Measurements from ENCODE around the gene EIF3A.
"Not testable (repeated sequence)": the region's sequence is repeated elsewhere in the genome, so short reads cannot be mapped to it uniquely, and the experiment has no call there.

The EIF3A gene, protein sequence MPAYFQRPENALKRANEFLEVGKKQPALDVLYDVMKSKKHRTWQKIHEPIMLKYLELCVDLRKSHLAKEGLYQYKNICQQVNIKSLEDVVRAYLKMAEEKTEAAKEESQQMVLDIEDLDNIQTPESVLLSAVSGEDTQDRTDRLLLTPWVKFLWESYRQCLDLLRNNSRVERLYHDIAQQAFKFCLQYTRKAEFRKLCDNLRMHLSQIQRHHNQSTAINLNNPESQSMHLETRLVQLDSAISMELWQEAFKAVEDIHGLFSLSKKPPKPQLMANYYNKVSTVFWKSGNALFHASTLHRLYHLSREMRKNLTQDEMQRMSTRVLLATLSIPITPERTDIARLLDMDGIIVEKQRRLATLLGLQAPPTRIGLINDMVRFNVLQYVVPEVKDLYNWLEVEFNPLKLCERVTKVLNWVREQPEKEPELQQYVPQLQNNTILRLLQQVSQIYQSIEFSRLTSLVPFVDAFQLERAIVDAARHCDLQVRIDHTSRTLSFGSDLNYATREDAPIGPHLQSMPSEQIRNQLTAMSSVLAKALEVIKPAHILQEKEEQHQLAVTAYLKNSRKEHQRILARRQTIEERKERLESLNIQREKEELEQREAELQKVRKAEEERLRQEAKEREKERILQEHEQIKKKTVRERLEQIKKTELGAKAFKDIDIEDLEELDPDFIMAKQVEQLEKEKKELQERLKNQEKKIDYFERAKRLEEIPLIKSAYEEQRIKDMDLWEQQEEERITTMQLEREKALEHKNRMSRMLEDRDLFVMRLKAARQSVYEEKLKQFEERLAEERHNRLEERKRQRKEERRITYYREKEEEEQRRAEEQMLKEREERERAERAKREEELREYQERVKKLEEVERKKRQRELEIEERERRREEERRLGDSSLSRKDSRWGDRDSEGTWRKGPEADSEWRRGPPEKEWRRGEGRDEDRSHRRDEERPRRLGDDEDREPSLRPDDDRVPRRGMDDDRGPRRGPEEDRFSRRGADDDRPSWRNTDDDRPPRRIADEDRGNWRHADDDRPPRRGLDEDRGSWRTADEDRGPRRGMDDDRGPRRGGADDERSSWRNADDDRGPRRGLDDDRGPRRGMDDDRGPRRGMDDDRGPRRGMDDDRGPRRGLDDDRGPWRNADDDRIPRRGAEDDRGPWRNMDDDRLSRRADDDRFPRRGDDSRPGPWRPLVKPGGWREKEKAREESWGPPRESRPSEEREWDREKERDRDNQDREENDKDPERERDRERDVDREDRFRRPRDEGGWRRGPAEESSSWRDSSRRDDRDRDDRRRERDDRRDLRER (N-terminal part only)

DNA sequence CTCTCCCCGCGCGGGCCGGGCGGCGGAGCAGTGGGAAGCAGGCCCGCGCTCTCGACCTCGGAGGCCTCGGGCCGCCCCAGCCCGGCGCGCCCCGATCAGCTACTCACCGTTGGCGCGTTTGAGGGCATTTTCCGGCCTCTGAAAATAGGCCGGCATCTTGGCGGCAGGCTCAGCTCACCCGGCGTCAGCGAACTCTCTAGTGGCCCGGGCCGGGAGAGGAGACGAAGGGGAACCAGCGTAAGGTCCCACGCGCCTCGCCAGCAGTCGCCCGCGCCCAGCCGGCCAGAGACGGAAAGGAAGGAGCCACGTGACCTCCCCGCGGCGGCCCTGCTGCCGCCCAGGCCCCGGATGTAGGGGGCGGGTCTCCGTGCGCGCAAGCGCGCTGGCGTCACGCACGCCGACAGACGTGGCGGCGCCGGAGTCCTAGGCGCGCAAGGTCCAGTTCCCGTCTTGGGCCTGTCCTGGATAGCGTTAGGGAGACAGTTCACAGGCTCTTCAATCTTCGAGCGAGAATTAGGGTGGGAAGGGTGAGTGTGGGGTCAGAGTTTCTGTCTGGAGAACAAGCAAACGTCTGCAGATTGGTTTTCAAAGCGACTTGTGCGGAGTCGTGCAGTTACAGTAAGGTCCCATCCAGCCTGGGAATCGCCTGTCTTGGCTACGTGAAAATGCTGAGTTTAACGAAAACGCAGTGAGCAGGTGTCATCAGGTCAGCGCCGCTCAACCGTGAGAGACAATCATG lies at the start of gene EIF3A:
Gene EIF3A, minus strand, starts transcription at position 297 of the 739 bp plus-strand sequence. Its CDS starts 141 bp downstream, at position 156.
- peak; percentile 96 for DNase-seq (ENCODE audit: low spot score)

DNA sequence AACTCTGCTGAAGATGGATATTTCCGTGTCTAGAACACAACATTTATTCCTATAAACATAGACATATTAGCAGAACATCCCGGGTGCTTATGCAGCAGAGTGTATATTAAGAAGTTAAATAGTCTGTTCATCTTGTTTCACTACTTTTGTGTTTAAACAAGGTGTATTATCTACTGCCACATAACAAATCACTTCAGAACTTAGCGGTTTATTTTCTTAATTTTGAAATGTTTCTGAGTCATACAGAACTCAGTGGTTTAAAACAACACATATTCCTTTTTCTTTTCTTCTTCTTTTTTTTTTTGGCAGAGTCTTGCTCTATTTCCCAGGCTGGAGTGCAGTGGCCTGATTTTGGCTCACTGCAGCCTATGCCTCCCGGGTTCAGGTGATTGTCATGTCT lies 49.1 kb upstream of the EIF3A start:
- DNase-seq (ENCODE audit: low spot score) = no peak

DNA sequence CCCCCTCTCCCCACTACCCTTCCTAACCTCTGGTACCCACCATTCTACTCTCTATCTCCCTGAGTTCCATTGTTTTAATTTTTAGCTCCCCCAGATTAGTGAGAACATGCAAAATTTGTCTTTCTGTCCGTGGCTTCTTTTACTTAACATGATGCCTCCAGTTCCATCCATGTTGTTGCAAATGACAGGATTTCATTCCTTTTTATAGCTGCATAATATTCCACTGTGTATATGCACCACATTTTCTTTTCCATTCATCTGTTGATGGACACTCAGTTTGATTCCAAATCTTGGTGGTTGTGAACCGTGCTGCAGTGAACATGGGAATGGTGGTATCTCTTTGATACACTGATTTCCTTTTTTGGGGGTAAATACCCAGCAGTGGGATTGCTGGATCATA lies 45.3 kb upstream of the EIF3A start:
- DNase-seq (ENCODE audit: low spot score) = no peak

DNA sequence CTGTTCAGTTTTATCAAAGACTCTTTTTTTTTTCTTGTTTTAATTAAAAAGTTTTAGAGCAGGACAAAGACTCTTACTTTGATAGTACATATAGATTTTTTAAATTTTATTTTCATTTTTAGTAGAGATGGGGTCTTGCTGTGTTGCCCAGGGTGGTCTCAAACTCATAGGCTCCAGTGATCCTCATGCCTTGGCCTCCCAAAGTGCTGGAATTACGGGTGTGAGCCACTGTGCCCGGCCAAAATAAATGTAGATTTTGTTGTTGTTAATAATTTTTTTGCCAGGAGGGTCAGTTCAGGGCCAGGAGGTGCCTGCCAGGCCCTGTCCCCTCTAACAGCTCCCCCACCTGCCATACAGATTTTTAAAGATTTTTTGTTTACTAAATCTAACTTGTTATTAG lies 40.3 kb upstream of the EIF3A start:
- no peak for DNase-seq (ENCODE audit: low spot score)

DNA sequence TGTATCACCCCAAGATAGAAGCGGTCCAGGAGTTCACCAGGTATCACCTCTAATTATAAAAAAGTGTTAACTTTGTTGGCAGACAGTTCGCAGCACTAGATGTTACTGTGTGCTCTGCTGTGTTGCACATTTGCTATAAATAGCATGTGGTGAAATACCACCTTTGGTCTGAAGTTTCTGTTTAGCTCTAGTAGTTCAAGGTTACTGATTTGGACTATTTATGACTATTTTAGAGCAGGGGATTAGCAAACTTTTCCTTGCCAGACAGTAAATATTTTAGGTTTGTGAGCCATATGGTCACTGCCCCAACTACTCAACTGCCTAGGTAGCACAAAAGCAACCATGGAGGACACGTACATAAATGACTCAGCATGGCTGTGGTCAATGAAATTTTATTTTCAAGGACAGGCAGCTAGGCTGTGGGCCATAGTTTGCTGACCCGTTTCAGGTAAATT lies 39.8 kb upstream of the EIF3A start:
- DNase-seq (ENCODE audit: low spot score) = no peak

DNA sequence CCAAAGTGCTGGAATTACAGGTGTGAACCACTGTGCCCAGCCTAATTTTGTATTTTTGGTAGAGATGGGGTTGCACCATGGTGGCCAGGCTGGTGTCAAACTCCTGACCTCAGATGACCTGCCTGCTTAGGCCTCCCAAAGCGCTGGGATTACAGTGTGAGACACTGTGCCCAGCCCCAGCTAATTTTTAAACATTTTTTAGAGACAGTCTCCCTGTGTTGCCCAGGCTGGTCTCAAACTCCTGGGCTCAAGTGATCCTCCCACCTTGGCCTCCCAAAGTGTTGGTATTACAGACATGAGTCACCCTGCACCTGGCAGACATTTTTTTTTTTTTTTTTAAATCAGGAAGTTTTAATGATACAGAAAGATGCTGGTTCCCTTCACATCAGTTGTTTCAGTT lies 38.8 kb upstream of the EIF3A start:
- DNase-seq (ENCODE audit: low spot score) = no peak

DNA sequence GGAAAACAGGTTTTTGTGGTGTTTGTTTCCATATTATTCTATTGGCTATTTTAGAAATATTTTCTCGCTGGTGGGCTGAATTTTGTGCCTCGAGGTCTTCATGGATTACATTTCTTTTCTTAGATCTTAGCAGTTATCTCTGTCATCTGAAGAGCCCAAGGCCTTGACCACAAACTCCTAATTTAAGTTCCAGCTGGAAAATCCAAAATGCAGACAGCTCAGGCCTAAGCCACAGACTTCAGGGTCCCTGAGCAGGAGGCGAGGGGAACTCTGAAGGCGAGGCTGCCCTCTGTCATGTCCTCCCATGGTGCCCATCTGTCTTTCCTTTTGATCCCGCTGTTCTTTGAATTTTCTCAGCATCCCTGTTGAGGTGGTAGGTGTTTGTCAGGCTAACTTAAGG lies 37.6 kb upstream of the EIF3A start:
- no peak for DNase-seq (ENCODE audit: low spot score)

DNA sequence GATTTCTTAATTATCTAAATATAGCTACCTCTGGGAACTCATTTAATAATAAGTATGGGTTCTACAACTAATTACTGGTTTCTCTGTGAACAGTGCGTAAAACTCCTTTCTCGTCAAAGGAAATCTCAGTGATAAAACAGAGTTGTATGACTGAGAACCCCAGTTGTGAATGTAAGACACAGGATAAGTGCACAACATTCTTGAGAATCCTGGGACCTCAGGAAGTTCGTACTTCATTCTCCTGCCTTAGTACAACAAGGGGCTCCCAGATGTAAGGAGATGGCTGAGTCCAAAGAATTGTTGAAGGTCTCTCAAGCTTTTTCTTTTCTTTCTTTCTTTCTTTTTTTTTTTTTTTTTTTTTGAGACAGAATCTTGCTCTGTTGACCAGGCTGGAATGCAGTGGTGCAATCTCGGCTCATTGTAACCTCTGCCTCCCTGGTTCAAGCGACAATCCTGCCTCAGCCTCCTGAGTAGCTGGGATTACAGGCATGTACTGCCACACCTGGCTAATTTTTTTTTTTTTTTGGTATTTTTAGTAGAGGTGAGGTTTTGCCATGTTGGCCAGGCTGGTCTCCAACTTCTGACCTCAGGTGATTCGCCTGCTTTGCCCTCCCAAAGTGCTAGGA lies 35.8 kb upstream of the EIF3A start:
- no peak for DNase-seq (ENCODE audit: low spot score)

DNA sequence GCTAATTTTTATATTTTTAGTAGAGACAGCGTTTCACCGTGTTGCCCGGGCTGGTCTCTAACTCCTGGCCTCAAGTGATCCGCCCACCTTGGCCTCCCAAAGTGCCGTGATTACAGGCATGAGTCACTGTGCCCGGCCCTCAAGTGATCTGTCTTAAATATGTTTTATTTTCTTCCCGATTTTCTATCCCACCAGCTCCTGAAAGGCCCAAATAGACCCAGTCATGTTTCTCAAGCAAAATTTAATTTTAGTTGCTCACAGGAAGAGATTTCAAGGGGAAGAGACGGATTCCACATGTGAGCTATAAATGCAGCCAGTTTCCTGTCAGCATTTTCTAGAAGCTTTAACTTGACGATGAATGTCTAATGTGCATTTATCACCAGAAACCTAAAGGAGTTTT lies 35.3 kb upstream of the EIF3A start:
- no peak for DNase-seq (ENCODE audit: low spot score)

DNA sequence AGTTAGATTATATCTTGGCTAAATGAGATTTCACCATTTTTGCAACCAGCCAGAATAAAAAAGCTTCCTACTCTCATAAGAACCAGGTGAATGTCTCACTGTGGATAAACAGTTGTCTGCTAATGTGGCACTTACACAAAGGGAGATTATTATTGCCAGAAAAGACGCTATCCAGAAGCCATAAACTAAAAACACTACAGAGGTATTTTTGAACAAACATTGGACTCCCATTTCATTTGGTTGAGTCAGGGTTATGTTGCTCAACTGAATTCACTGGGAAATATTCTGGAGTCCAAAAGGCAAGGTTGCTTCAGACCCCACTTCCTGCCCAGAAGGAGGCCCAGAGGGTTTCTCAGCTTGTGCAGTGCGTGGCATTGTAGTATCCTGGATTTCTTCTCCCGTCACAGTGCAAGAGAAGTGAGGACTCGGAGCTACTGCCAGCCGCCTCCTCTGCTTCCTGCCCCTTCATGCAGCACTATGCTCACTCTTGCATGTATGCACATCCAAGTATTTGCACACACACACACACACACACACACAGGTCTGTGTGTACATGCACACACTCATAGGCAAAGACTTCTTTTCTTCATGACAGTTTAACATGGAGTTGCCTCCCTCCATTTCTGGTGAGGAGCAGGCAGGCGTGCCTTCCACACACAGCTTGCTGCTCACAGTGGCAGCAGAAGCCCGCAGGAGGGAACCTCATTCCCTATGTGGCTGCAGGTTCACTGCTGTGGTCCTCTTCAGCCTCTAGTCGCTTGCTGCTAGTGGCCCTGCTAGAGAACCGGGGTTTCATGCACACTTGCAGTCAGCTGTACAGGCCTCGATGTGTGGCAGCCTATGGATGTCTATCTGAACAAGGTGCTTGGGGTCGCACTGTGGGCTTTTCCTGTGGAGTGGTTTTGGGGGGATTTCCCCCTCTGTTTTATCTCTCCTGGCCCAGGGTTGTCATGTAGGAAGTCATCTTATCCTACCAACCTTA lies 33.4 kb upstream of the EIF3A start:
- no peak for DNase-seq (ENCODE audit: low spot score)

DNA sequence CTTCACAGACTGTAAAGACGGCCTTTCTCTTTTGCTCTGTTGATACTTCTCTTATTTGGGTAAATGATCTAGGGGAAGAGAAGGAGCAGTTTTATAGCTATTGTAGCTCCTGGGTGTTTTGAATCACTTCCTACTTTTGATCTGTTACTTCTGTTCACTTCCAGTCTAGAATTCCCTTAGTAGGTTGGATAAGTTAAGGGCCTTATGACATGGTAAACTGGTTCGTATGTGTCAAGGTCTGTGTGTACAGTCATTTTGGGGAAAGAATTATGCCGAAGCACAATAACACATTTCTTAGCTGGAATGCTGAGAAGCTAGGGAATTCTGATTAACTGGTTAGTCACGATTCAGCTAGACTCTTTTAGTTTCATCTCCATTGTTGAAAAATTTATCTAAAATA lies 31.4 kb upstream of the EIF3A start:
- no peak for DNase-seq (ENCODE audit: low spot score)

DNA sequence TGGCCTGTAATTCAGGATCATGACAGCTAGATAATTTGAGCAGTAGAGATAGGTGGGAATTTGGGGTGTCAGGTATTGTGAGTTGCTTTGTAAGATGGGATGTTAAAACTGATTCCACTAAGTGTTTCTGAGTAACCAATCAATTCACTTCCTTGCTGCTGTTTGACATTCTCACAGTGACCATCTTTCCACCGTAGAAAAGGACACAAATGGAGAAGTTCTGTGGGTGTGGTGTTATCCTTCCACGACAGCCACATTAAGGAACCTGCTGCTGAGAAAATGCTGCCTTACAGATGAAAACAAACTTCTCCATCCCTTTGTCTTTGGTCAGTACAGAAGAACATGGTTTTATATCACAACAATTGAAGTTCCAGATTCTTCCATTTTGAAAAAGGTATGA lies 27.2 kb upstream of the EIF3A start:
- DNase-seq (ENCODE audit: low spot score) = not testable (repeated sequence)

DNA sequence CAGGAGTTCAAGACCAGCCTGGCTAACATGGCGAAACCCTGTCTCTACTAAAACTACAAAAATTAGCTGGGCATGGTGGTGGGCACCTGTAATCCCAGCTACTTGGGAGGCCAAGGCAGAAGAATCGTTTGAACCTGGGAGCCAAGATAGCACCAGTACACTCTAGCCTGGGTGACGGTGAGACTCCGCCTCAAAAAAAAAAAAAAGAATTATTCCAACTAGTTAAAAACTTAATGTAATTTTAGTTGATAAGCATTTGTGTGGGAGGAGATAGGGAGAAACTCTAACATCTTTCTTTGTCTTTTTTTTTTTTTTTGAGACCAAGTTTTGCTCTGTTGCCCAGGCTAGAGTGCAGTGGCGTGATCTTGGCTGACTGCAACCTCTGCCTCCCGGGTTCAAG lies 26.5 kb upstream of the EIF3A start:
- not testable (repeated sequence) for DNase-seq (ENCODE audit: low spot score)

DNA sequence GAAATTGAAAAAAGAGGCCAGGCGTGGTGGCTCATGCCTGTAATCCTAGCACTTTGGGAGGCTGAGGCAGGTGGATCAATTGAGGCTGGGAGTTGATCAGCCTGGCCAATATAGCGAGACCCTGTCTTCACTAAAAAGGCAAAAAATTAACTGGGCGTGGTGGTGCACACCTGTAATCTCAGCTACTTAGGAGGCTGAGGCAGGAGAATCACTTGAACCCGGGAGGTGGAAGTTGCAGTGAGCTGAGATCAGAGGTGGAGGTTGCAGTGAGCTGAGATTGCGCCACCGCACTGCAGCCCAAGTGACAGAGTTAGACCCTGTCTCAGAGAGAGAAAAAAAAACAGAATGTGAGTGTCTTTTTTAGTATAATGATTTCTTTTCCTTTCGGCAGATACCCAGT lies 25.3 kb upstream of the EIF3A start:
- DNase-seq (ENCODE audit: low spot score) = not testable (repeated sequence)

DNA sequence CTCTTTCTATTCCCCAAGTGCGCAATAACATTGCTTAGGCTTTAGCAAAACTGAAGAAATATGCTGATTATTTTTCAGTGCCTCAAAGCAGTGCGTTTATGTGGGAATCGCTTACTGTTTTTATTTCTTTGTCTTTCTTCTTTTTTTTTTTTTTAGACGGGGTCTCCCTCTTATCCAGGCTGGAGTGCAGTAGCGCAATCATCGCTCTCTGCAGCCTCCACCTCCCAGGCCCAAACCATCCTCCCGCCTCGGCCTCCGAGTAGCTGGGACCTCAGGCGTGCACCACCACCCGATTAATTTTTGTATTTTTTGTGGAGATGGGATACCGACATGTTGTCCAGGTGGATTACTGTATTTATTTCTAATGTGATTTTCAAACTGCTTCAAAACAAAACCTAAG lies 24.5 kb upstream of the EIF3A start:
- DNase-seq (ENCODE audit: low spot score) = no peak

DNA sequence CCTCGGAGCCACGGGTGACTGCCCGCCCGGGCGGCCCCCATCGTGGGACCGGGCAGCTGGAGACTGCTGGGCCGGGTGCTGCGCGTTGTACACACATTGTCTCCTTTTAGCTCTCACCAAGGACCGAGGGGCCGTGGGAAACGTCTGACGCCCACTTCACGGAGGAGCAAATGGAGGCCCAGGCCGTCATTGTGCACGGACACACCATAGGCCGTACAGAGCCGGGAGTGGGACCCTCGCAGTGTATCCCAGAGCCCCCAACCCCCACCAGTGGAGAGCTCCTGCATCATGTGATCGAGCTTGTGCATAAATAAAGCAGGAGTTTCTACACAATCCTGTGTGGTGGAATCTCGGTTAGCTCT lies 24.0 kb upstream of the EIF3A start:
- DNase-seq (ENCODE audit: low spot score) = peak; percentile 68

DNA sequence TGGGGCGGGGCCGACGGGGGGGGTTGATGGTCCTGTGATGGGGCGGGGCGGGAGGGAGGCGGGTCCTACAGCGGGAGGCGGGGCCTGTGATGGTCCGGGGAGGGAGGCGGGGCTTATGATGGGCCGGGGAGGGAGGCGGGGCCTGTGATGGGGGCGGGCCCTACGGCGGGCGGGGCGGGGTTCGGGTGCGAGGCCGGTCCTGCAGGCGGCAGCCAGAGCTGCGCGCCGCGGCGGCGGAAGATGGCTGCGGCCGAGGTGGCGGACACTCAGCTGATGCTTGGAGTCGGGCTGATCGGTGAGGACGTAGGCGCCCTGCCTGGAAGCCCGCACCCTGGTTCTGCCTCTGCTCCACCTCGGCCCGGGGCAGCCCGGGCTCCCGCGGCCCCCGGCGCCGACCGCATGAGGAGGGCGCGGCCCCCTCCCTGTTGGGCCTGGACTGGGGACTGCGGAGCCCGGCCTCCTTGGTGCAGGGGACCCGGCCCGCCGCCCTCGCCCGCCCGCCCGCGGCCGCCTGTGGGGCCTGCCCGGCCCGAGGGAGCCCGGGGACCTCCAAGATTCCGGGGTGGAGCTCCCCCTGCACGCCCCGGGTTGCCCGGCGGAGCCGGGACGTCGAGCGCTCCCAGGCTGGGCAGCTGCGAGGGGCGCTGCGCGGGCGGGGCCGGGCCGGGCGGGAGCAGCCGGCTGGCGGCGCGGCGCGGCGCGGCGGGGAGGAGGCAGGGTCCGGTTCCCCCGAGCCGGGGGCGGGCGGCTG lies 23.5 kb upstream of the EIF3A start, which contains the start of gene DENND10:
Gene DENND10, plus strand, starts transcription at position 211 of the 751 bp plus-strand sequence. Its CDS starts 30 bp downstream, at position 241.
- peak; percentile 92 for DNase-seq (ENCODE audit: low spot score)

DNA sequence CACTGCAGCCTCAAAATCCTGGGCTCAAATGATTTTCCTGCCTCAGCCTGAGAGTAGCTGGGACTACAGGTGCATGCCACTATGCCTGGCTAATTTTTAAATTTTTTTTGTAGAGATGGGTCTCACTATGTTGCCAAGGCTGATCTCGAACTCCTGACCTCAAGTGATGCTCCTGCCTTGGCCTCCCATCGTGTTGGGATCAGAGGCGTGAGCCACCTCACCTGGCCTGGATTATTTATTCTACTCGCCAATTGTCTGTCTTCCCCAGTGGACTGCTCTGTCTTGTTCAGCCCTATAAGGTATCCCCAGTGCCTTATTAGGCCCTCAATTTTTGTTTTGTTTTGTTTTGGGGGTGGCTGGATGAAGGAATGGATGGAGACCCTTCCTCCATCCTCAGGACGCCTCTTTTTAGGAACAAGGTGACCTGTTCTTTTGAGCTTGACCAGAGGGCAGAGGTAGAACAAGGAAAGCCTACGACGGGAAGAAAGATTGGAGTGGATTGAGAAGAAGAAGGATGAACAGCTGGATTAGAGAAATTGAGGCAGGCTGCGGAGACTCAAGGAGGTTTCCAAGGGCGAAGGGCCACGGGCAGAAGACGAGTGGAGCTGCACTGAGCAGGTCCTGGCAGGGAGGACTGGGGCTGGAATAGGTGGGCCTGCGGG lies 22.8 kb upstream of the EIF3A start:
- no peak for DNase-seq (ENCODE audit: low spot score)
